HCT116 (cell line): ENCODE results near the gene RASGRF1. TPM values are rescaled to one million over a fixed set of nuclear protein-coding genes. Genes with fewer than 3 reads are reported as not detected.
A peak's percentile ranks its signal among the peaks of the same experiment; 100 is the strongest.

Source experiments
- ATAC-seq: fragments of 200-7000 bp; cut with Tn5 transposase; 2 replicates; pipeline ENCODE4 v1.9.1; 2020; ENCODE audit warnings: mild to moderate bottlenecking, moderate library complexity
- BruUV-seq: library from RNA; stranded (reverse); fragments of 400-500 nt; replicated peaks from 2 replicates; lab custom pipeline; 2021; lab: Mats Ljungman, UMichigan
- CTCF ChIA-PET: fragments of 300-600 bp; sonication (Branson Sonifier 250); formaldehyde crosslinking; loops from one replicate; lab custom pipeline; 2021; ENCODE audit warnings: antibody characterized with exemption; lab: Charles Lee
- POLR2A ChIA-PET: fragments of 300-600, 350-600 bp; sonication (Branson Sonifier 250); formaldehyde crosslinking; loops from one replicate; lab custom pipeline; 2021; ENCODE audit warnings: antibody characterized with exemption; lab: Charles Lee
- RAD21 ChIA-PET, 2 experiments: fragments of 300-600 bp; sonication (Branson Sonifier 250); formaldehyde crosslinking; loops; one replicate each; lab custom pipeline; 2023; ENCODE audit warnings: low total read pairs in 2 of 2; ENCODE audit not compliant: uncharacterized antibody in 2 of 2, unreplicated experiment in 2 of 2, low non-redundant PET in 1 of 2; lab: Charles Lee
- DNase-seq: peaks from one replicate; pipeline ENCODE4 v3.0.0-alpha.2; 2010; ENCODE audit warnings: low read depth, low spot score
- H2AFZ ChIP-seq: fragments of 200-600 bp; shearing (Covaris generic), sonication (generic); 2 replicates; pipeline ENCODE4 v1.6.1; 2017; ENCODE audit warnings: low read depth, mixed run types, mixed read lengths, antibody characterized with exemption, low read length; ENCODE audit not compliant: poor library complexity, severe bottlenecking
- H3K27ac ChIP-seq: 2 replicates; pipeline ENCODE4 v1.5.1; 2012; ENCODE audit warnings: low read depth, low read length
- H3K27me3 ChIP-seq: fragments of 200-600 bp; sonication (generic); 2 replicates; pipeline ENCODE4 v1.6.1; 2016; ENCODE audit warnings: mixed run types, low read length, mixed read lengths; ENCODE audit not compliant: insufficient read depth
- H3K36me3 ChIP-seq, 2 experiments: fragments of 200-500 bp in 1 of 2; fragments of 200-600 bp in 1 of 2; sonication (Bioruptor generic) in 1 of 2; sonication (generic) in 1 of 2; 2 replicates each; pipeline versions ENCODE4 v1.5.1 to v1.6.1; 2014 to 2016; ENCODE audit warnings: low read length in 2 of 2, inconsistent platforms in 1 of 2, mixed read lengths in 1 of 2, mixed run types in 1 of 2; ENCODE audit not compliant: insufficient read depth in 2 of 2, control insufficient read depth in 1 of 2
- H3K4me1 ChIP-seq, 2 experiments: fragments of 200-600 bp in 1 of 2; sonication (generic) in 1 of 2; 2 replicates each; pipeline versions ENCODE4 v1.5.1 to v1.6.1; 2012 to 2017; ENCODE audit warnings: low read length in 2 of 2, inconsistent platforms in 1 of 2, mild to moderate bottlenecking in 1 of 2, mixed read lengths in 1 of 2, mixed run types in 1 of 2, moderate library complexity in 1 of 2; ENCODE audit not compliant: insufficient read depth in 2 of 2, control insufficient read depth in 1 of 2
- H3K4me2 ChIP-seq: fragments of 200-600 bp; sonication (generic); 2 replicates; pipeline ENCODE4 v1.6.1; 2017; ENCODE audit warnings: mixed run types, low read length, mixed read lengths
- H3K4me3 ChIP-seq, 2 experiments: fragments of 200-600 bp in 1 of 2; sonication (generic) in 1 of 2; replicated peaks in 1 of 2; 2 replicates each; pipeline ENCODE4 v1.5.1; 2011 to 2016; ENCODE audit warnings: low read length in 2 of 2, control low read depth in 1 of 2, low read depth in 1 of 2, mild to moderate bottlenecking in 1 of 2, mixed read lengths in 1 of 2, mixed run types in 1 of 2
- H3K79me2 ChIP-seq: fragments of 200-600 bp; sonication (generic); 2 replicates; pipeline ENCODE4 v1.6.1; 2017; ENCODE audit warnings: mild to moderate bottlenecking, mixed run types, low read length, moderate library complexity, mixed read lengths; ENCODE audit not compliant: insufficient read depth
- H3K9ac ChIP-seq: fragments of 200-600 bp; sonication (generic); 2 replicates; pipeline ENCODE4 v1.6.1; 2016; ENCODE audit warnings: low read length, mixed read lengths
- H3K9me2 ChIP-seq: fragments of 200-600 bp; sonication (generic), shearing (Covaris generic); 2 replicates; pipeline ENCODE4 v1.6.1; 2017; ENCODE audit warnings: mixed run types, mild to moderate bottlenecking, moderate library complexity; ENCODE audit not compliant: insufficient read depth
- H3K9me3 ChIP-seq, 2 experiments: fragments of 200-500 bp in 1 of 2; fragments of 200-600 bp in 1 of 2; sonication (Bioruptor generic) in 1 of 2; sonication (generic) in 1 of 2; 2 replicates each; pipeline ENCODE4 v1.6.1; 2014 to 2017; ENCODE audit warnings: low read length in 2 of 2, mixed read lengths in 2 of 2, inconsistent platforms in 1 of 2, low read depth in 1 of 2, mild to moderate bottlenecking in 1 of 2, mixed run types in 1 of 2, moderate library complexity in 1 of 2; ENCODE audit not compliant: control insufficient read depth in 1 of 2, insufficient read depth in 1 of 2
- H4K20me1 ChIP-seq: fragments of 200-600 bp; sonication (generic), shearing (Covaris generic); 2 replicates; pipeline ENCODE4 v1.6.1; 2017; ENCODE audit warnings: mixed run types, mild to moderate bottlenecking, moderate library complexity; ENCODE audit not compliant: insufficient read depth
- EGR1 ChIP-seq: IDR thresholded peaks from 2 replicates; pipeline ENCODE4 v1.6.1; 2012; ENCODE audit warnings: low read depth
- RAD21 ChIP-seq: IDR thresholded peaks from 2 replicates; pipeline ENCODE4 v1.6.1; 2012; ENCODE audit warnings: low read depth, mild to moderate bottlenecking
- REST ChIP-seq: IDR thresholded peaks from 2 replicates; pipeline ENCODE4 v1.6.1; 2012; ENCODE audit warnings: low read depth
- ZNF274 ChIP-seq: fragments of 200-500 bp; sonication (Bioruptor generic); IDR thresholded peaks from 2 replicates; pipeline ENCODE4 v1.6.1; 2014; ENCODE audit warnings: mild to moderate bottlenecking, low read depth, low read length, inconsistent platforms
- intact Hi-C: fragments of 100-400 bp; cut with micrococcal nuclease; formaldehyde crosslinking; loops from 2 replicates; pipeline ENCODE4 v1.10.0; 2022
- total RNA-seq: library from RNA; stranded (reverse); gene quantifications from one replicate; pipeline ENCODE4 v1.2.1, GENCODE V29; 2021; ENCODE audit not compliant: unreplicated experiment

Gene RASGRF1
- total RNA-seq, 1 experiment from 2014 or later: 2.4 TPM

DNA sequence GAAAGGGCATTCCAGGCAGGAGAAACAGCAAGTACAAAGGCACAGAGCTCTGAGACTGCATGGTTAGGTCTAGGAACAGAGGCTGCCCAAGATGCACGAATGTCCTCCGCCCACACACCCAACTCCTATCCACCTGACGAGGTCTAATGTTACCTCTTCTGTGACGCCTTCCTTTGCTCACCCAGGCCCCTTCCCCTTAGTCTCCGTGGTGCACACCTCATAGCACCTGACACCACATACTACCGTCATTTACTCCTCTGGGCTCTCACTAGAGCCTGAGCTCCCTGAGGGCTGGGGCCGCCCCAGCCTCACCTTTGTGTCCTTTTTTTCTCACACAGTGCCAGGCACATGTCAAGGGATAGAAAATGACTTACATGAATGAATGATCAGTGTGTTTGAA is 31.0 kb upstream of the RASGRF1 start:
- ATAC-seq (no peak), DNase-seq (no peak)
- no TSS peak for BruUV-seq
- H3K9me3 ChIP-seq: no peaks in the 10 kb centered on the region
- no peak overlapping the region for H3K9ac ChIP-seq
- H3K4me2 ChIP-seq: no peak overlapping the region
- TF ChIP-seq EGR1 (no peak), RAD21 (no peak)
- no peak overlapping the region for H3K4me3 ChIP-seq
- no peaks in the 10 kb centered on the region for H3K9me2 ChIP-seq
- no peaks in the 10 kb centered on the region for H3K4me1 ChIP-seq
- no peak overlapping the region for H2AFZ ChIP-seq
- ChIA-PET RAD21 (no interaction called here), POLR2A (no interaction called here), CTCF (no interaction called here)
- H3K27ac ChIP-seq: no peak overlapping the region
- H4K20me1 ChIP-seq: no peaks in the 10 kb centered on the region
- intact Hi-C loops: no loop called here
- no peaks in the 10 kb centered on the region for H3K36me3 ChIP-seq
- H3K27me3 ChIP-seq: no peaks in the 10 kb centered on the region
- no peaks in the 10 kb centered on the region for H3K79me2 ChIP-seq

DNA sequence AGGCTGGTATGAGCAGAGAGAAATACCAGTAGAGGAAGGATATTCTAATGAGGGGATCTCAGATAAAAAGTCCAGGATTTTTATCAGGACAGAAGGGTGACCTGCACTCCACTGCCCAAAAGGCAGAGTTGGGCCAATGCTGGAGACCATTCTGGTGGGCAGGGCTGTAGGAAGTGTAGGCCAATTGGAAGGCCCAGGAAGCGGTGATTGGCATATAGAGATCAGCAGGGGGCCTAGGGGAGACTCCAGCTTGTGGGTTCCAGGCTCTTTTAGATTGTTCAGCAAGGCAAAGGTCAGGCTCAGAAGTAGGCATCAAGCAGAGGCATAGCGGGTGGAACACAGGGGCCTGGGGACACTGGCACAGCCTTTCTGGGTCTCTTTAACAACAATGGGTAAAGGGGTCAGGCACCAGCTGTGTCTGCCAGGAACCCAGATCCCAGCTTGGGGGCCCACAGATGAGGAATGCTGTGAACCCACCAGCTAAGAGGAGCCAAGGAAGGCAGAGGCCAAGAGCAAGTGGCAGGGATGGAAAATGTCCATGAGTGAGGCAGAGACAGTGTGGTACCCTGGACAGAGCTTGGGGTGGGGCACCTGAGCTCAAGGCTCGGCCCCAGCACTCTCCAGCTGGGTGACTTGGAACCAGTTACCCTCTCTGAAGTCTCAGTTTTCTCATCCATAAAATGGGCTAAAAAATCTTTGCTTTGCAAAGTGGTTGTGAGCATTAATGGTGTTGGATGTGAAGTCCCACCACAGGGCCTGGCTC is 27.0 kb upstream of the RASGRF1 start:
- CTCF ChIA-PET: no interaction called here
- no peaks in the 10 kb centered on the region for H3K9me2 ChIP-seq
- H3K4me1 ChIP-seq: no peaks in the 10 kb centered on the region
- POLR2A ChIA-PET: no interaction called here
- no peak overlapping the region for H3K9ac ChIP-seq
- no peak for DNase-seq
- no peak overlapping the region for H2AFZ ChIP-seq
- ATAC-seq: no peak
- peak; percentile 18; the same call in 1 of the 2 replicates for TF ChIP-seq REST
- TF ChIP-seq ZNF274: no peak
- TF ChIP-seq, all 23 proteins: peak for 1
- H3K9me3 ChIP-seq: no peaks in the 10 kb centered on the region
- H3K4me2 ChIP-seq: no peak overlapping the region
- H3K4me3 ChIP-seq: no peak overlapping the region
- H4K20me1 ChIP-seq: no peaks in the 10 kb centered on the region
- H3K79me2 ChIP-seq: no peaks in the 10 kb centered on the region
- H3K36me3 ChIP-seq: no peaks in the 10 kb centered on the region
- RAD21 ChIA-PET: no interaction called here
- peaks cover 26% of the 10 kb centered on the region for H3K27me3 ChIP-seq
- intact Hi-C loops: no loop called here
- H3K27ac ChIP-seq: no peak overlapping the region
- no TSS peak for BruUV-seq
